IMR-90 (cell line): Measurements from ENCODE around the gene RABGAP1. TPM values are rescaled to one million over a fixed set of nuclear protein-coding genes. Genes with fewer than 3 reads are reported as not detected.

Experiments used
- ATAC-seq: fragments of 200-7000 bp; cut with Tn5 transposase; 2 replicates; pipeline ENCODE4 v1.9.1; 2020; ENCODE audit warnings: low read depth, mild to moderate bottlenecking, moderate library complexity
- BruUV-seq: library from RNA; stranded (reverse); fragments of 400-500 nt; replicated peaks from 2 replicates; lab custom pipeline; 2021; lab: Mats Ljungman, UMichigan
- CTCF ChIA-PET: fragments of 300-600 bp; formaldehyde crosslinking; extraction: SDS; loops from one replicate; lab custom pipeline; 2021; ENCODE audit warnings: antibody characterized with exemption; lab: Yijun Ruan, JAX
- POLR2A ChIA-PET: fragments of 300-600 bp; sonication (Branson Sonifier 250); formaldehyde crosslinking; loops from one replicate; lab custom pipeline; 2022; ENCODE audit warnings: antibody characterized with exemption; ENCODE audit not compliant: unreplicated experiment; lab: Charles Lee
- DNase-seq: peaks from one replicate; pipeline ENCODE4 v3.0.0; 2013
- H2AFZ ChIP-seq: replicated peaks from 2 replicates; pipeline ENCODE3; 2013; ENCODE audit warnings: low read length, mild to moderate bottlenecking; ENCODE audit not compliant: poor library complexity
- H2AK5ac ChIP-seq: 2 replicates; pipeline ENCODE4 v1.6.1; 2013; ENCODE audit warnings: low read depth, low read length, inconsistent platforms
- H2AK9ac ChIP-seq: replicated peaks from 2 replicates; pipeline ENCODE3; 2013; ENCODE audit warnings: mild to moderate bottlenecking, low read depth, low read length, moderate library complexity; ENCODE audit not compliant: poor library complexity
- H2BK120ac ChIP-seq: 2 replicates; pipeline ENCODE4 v1.6.1; 2013; ENCODE audit warnings: low read depth, low read length, inconsistent platforms
- H2BK15ac ChIP-seq: 3 replicates; pipeline ENCODE4 v1.6.1; 2013; ENCODE audit warnings: low read depth, low read length, inconsistent platforms
- H2BK20ac ChIP-seq: 2 replicates; pipeline ENCODE4 v1.6.1; 2013; ENCODE audit warnings: low read depth, mild to moderate bottlenecking, inconsistent platforms, low read length, moderate library complexity
- H2BK5ac ChIP-seq: 2 replicates; pipeline ENCODE4 v1.6.1; 2013; ENCODE audit warnings: mild to moderate bottlenecking, low read depth, low read length, inconsistent platforms; ENCODE audit not compliant: poor library complexity, severe bottlenecking
- H3K14ac ChIP-seq: replicated peaks from 2 replicates; pipeline ENCODE4 v1.6.1; 2013; ENCODE audit warnings: low read depth, low read length, inconsistent platforms
- H3K18ac ChIP-seq: 2 replicates; pipeline ENCODE4 v1.6.1; 2013; ENCODE audit warnings: low read depth, low read length, control low read depth
- H3K23ac ChIP-seq: 2 replicates; pipeline ENCODE4 v1.6.1; 2013; ENCODE audit warnings: low read depth, low read length, inconsistent platforms
- H3K27ac ChIP-seq: 2 replicates; pipeline ENCODE4 v1.5.1; 2013; ENCODE audit warnings: mild to moderate bottlenecking, control low read depth, low read length; ENCODE audit not compliant: insufficient read depth
- H3K27me3 ChIP-seq: 2 replicates; pipeline ENCODE4 v1.6.1; 2013; ENCODE audit warnings: low read length; ENCODE audit not compliant: control insufficient read depth, insufficient read depth
- H3K36me3 ChIP-seq: 2 replicates; pipeline ENCODE4 v1.6.1; 2013; ENCODE audit warnings: low read length, mixed read lengths; ENCODE audit not compliant: control insufficient read depth, insufficient read depth
- H3K4ac ChIP-seq: 2 replicates; pipeline ENCODE4 v1.6.1; 2013; ENCODE audit warnings: low read depth, low read length, inconsistent platforms
- H3K4me1 ChIP-seq: 2 replicates; pipeline ENCODE4 v1.6.1; 2013; ENCODE audit warnings: low read length, mixed read lengths; ENCODE audit not compliant: control insufficient read depth, insufficient read depth
- H3K4me2 ChIP-seq: 2 replicates; pipeline ENCODE4 v1.6.1; 2013; ENCODE audit warnings: low read depth, mild to moderate bottlenecking, control low read depth, low read length, moderate library complexity
- H3K4me3 ChIP-seq: 2 replicates; pipeline ENCODE4 v1.5.1; 2013; ENCODE audit warnings: low read depth, mild to moderate bottlenecking, control low read depth, low read length, moderate library complexity; ENCODE audit not compliant: insufficient read depth
- H3K56ac ChIP-seq: 2 replicates; pipeline ENCODE4 v1.6.1; 2013; ENCODE audit warnings: low read length, inconsistent platforms; ENCODE audit not compliant: insufficient read depth; ENCODE audit errors: extremely low read depth
- H3K79me1 ChIP-seq, 2 experiments: 2 replicates each; pipeline ENCODE4 v1.6.1; 2013; ENCODE audit warnings: low read length in 2 of 2, inconsistent platforms in 1 of 2, low read depth in 1 of 2
- H3K9ac ChIP-seq: 2 replicates; pipeline ENCODE4 v1.6.1; 2013; ENCODE audit warnings: low read depth, low read length, control low read depth
- H3K9me1 ChIP-seq: 2 replicates; pipeline ENCODE4 v1.6.1; 2013; ENCODE audit warnings: low read length, inconsistent platforms; ENCODE audit not compliant: insufficient read depth
- H3K9me3 ChIP-seq: 2 replicates; pipeline ENCODE4 v1.6.1; 2013; ENCODE audit warnings: low read length; ENCODE audit not compliant: control insufficient read depth, insufficient read depth
- H4K20me1 ChIP-seq: 2 replicates; pipeline ENCODE4 v1.6.1; 2013; ENCODE audit warnings: low read length, inconsistent platforms; ENCODE audit not compliant: insufficient read depth
- H4K5ac ChIP-seq: 2 replicates; pipeline ENCODE4 v1.6.1; 2013; ENCODE audit warnings: mild to moderate bottlenecking, low read depth, low read length, control low read depth
- H4K8ac ChIP-seq, 2 experiments: 2 replicates each; pipeline ENCODE4 v1.6.1; 2013; ENCODE audit warnings: low read depth in 2 of 2, low read length in 2 of 2, control low read depth in 1 of 2, inconsistent platforms in 1 of 2
- H4K91ac ChIP-seq: 2 replicates; pipeline ENCODE4 v1.6.1; 2013; ENCODE audit warnings: low read depth, low read length, inconsistent platforms; ENCODE audit not compliant: insufficient read depth
- BHLHE40 ChIP-seq: fragments of 150-350 bp; IDR thresholded peaks from 2 replicates; pipeline ENCODE4 v1.6.1; 2016; ENCODE audit warnings: mild to moderate bottlenecking, low read depth, low read length
- CEBPB ChIP-seq: IDR thresholded peaks from 2 replicates; pipeline ENCODE4 v1.6.1; 2012; ENCODE audit warnings: low read depth, low read length, improper control_type of control experiment
- CHD1 ChIP-seq: IDR thresholded peaks from 2 replicates; pipeline ENCODE4 v1.6.1; 2012; ENCODE audit warnings: low read depth, low read length, improper control_type of control experiment
- FOS ChIP-seq: fragments of 150-350 bp; IDR thresholded peaks from 2 replicates; pipeline ENCODE4 v1.6.1; 2016; ENCODE audit warnings: low read depth, low read length
- MAFK ChIP-seq: IDR thresholded peaks from 2 replicates; pipeline ENCODE4 v1.6.1; 2012; ENCODE audit warnings: low read depth, low read length, improper control_type of control experiment
- MAZ ChIP-seq: IDR thresholded peaks from 2 replicates; pipeline ENCODE4 v1.6.1; 2012; ENCODE audit warnings: low read depth, mild to moderate bottlenecking, low read length, improper control_type of control experiment, moderate library complexity, borderline replicate concordance
- MXI1 ChIP-seq: IDR thresholded peaks from 2 replicates; pipeline ENCODE4 v1.6.1; 2012; ENCODE audit warnings: low read depth, mild to moderate bottlenecking, low read length, moderate library complexity, borderline replicate concordance
- NFE2L2 ChIP-seq: fragments of 150-350 bp; IDR thresholded peaks from 2 replicates; pipeline ENCODE4 v1.6.1; 2016; ENCODE audit warnings: low read depth, mild to moderate bottlenecking, low read length
- POLR2A ChIP-seq: IDR thresholded peaks from 2 replicates; pipeline ENCODE4 v1.6.1; 2012; ENCODE audit warnings: mild to moderate bottlenecking, low read depth, low read length
- RFX5 ChIP-seq: IDR thresholded peaks from 2 replicates; pipeline ENCODE4 v1.8.0; 2012; ENCODE audit warnings: low read depth, mild to moderate bottlenecking, low read length, moderate library complexity
- SMC3 ChIP-seq: fragments of 150-350 bp; IDR thresholded peaks from 2 replicates; pipeline ENCODE4 v1.6.1; 2016; ENCODE audit warnings: low read depth, mild to moderate bottlenecking, antibody characterized with exemption, low read length, moderate library complexity
- WGBS, 2 experiments: methylation state at CpG; one replicate each; pipeline versions ENCODE4 v1.1.5 to v1.1.7; 2013; ENCODE audit warnings: missing lambda C conversion rate in 2 of 2; ENCODE audit not compliant: insufficient read length in 1 of 2; ENCODE audit errors: extremely low coverage in 2 of 2; 5-methylcytosine and 5-hydroxymethylcytosine counted together
- dilution Hi-C: fragments of 300-500 bp; cut with HindIII; formaldehyde crosslinking; loops from one replicate; pipeline ENCODE4 v1.14.3; 2018; ENCODE audit warnings: low sequenced_read_pairs; ENCODE audit not compliant: unreplicated experiment
- in situ Hi-C: fragments of 300-500 bp; cut with MboI; formaldehyde crosslinking; loops from 3 replicates; pipeline ENCODE4 v1.14.3; 2019; ENCODE audit warnings: low sequenced_read_pairs, inconsistent platforms, mixed read lengths
- intact Hi-C: fragments of 100-400 bp; cut with micrococcal nuclease; formaldehyde crosslinking; loops from 2 replicates; pipeline ENCODE4 v1.10.0; 2022
- polyA plus RNA-seq, 3 experiments: library from polyadenylated mRNA; depleted of rRNA; stranded (reverse); fragments of >200 nt; gene quantifications; 2 replicates each; pipeline ENCODE4 v1.2.3, GENCODE V29; 2012; ENCODE audit warnings: low replicate concordance in 1 of 3
- total RNA-seq: library from RNA; depleted of rRNA; stranded (reverse); fragments of >200 nt; gene quantifications from 2 replicates; pipeline ENCODE4 v1.2.3, GENCODE V29; 2012
- TF ChIP-seq, protein P1 (sequence below): fragments of 150-350 bp; IDR thresholded peaks from 2 replicates; pipeline ENCODE4 v1.6.1; 2017; ENCODE audit warnings: mild to moderate bottlenecking, antibody characterized with exemption, low read length, low read depth
- TF ChIP-seq, protein P2 (sequence below): conservative IDR thresholded peaks from 2 replicates; pipeline ENCODE4 v1.5.1; 2012; ENCODE audit warnings: mild to moderate bottlenecking, low read depth, low read length, improper control_type of control experiment
- TF ChIP-seq, protein P3 (sequence below): fragments of 150-350 bp; IDR thresholded peaks from 2 replicates; pipeline ENCODE4 v1.6.1; 2016; ENCODE audit warnings: low read depth, mild to moderate bottlenecking, low read length, moderate library complexity, borderline replicate concordance

Gene RABGAP1
- total and polyA plus RNA-seq, 2 of the 4 experiments (the other 2 are of a cell fraction), result 20.0 to 53.9 TPM

DNA sequence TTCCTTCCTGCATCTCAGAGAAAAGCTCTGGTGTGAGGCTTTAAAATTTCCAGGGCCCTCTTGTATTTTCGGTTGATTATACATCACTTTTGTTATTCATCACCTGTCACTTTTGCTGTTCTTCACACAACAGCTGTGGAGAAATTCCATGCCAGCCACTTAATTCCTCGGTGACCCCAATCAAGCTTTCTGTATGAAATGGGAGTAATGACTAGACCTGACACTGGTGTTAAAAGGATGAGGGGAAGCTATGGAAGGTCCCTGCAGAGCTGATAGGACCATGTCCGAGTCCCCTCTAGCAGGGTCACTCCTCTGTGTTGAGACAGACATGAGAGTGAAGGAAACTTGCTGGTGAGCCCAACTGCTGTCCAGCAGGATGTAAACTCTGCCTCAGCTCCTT is 152.3 kb downstream of the RABGAP1 start:
- H4K20me1 ChIP-seq, result no peaks in the 10 kb centered on the region
- no peak for ATAC-seq
- H4K91ac ChIP-seq, result no peak overlapping the region
- H3K79me1 ChIP-seq, result peaks cover 0 to 10% of the 10 kb centered on the region in 2 experiments; a peak in 2 of 4 replicates
- H3K4me3 ChIP-seq, result no peak overlapping the region
- no peak overlapping the region for H4K8ac ChIP-seq
- no peak overlapping the region for H2AFZ ChIP-seq
- H3K56ac ChIP-seq, result no peak overlapping the region
- H3K23ac ChIP-seq, result no peak overlapping the region
- H2BK15ac ChIP-seq, result no peak overlapping the region
- no peak overlapping the region for H2BK120ac ChIP-seq
- H3K9ac ChIP-seq, result no peak overlapping the region
- no peak overlapping the region for H3K4me2 ChIP-seq
- H3K27ac ChIP-seq, result no peak overlapping the region
- no TSS peak for BruUV-seq
- H2BK20ac ChIP-seq, result no peak overlapping the region
- H2AK9ac ChIP-seq, result no peak overlapping the region
- peaks cover 8% of the 10 kb centered on the region for H3K4me1 ChIP-seq
- no CpG with 5 or more reads among the region's 3 CpGs for WGBS, 2 experiments
- in situ Hi-C loops, result no loop called here
- H3K27me3 ChIP-seq, result no peaks in the 10 kb centered on the region
- dilution Hi-C loops, result no loop called here
- DNase-seq, result no peak
- H3K9me1 ChIP-seq, result peaks cover 6% of the 10 kb centered on the region; the same call in 1 of the 2 replicates
- no peak overlapping the region for H3K4ac ChIP-seq
- peaks cover 35% of the 10 kb centered on the region for H3K36me3 ChIP-seq
- no peak overlapping the region for H4K5ac ChIP-seq
- H3K18ac ChIP-seq, result no peak overlapping the region
- intact Hi-C loops, result no loop called here
- CTCF ChIA-PET, result interaction anchor here (0.9 kb wide), 1 partner anchor 9 kb away, joined by 6 read pairs; no protein-coding TSS in a partner anchor
- POLR2A ChIA-PET, result no interaction called here
- TF ChIP-seq MAZ (no peak), NFE2L2 (no peak), MXI1 (no peak), MAFK (no peak), SMC3 (no peak), BHLHE40 (no peak), CHD1 (no peak), RFX5 (no peak), POLR2A (no peak), CEBPB (no peak), FOS (no peak)
- TF ChIP-seq, protein P1, sequence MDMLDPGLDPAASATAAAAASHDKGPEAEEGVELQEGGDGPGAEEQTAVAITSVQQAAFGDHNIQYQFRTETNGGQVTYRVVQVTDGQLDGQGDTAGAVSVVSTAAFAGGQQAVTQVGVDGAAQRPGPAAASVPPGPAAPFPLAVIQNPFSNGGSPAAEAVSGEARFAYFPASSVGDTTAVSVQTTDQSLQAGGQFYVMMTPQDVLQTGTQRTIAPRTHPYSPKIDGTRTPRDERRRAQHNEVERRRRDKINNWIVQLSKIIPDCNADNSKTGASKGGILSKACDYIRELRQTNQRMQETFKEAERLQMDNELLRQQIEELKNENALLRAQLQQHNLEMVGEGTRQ, result no peak
- TF ChIP-seq, protein P2, sequence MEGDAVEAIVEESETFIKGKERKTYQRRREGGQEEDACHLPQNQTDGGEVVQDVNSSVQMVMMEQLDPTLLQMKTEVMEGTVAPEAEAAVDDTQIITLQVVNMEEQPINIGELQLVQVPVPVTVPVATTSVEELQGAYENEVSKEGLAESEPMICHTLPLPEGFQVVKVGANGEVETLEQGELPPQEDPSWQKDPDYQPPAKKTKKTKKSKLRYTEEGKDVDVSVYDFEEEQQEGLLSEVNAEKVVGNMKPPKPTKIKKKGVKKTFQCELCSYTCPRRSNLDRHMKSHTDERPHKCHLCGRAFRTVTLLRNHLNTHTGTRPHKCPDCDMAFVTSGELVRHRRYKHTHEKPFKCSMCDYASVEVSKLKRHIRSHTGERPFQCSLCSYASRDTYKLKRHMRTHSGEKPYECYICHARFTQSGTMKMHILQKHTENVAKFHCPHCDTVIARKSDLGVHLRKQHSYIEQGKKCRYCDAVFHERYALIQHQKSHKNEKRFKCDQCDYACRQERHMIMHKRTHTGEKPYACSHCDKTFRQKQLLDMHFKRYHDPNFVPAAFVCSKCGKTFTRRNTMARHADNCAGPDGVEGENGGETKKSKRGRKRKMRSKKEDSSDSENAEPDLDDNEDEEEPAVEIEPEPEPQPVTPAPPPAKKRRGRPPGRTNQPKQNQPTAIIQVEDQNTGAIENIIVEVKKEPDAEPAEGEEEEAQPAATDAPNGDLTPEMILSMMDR, result no peak
- TF ChIP-seq, protein P3, sequence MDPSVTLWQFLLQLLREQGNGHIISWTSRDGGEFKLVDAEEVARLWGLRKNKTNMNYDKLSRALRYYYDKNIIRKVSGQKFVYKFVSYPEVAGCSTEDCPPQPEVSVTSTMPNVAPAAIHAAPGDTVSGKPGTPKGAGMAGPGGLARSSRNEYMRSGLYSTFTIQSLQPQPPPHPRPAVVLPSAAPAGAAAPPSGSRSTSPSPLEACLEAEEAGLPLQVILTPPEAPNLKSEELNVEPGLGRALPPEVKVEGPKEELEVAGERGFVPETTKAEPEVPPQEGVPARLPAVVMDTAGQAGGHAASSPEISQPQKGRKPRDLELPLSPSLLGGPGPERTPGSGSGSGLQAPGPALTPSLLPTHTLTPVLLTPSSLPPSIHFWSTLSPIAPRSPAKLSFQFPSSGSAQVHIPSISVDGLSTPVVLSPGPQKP, result no peak
- no peak overlapping the region for H2BK5ac ChIP-seq
- H3K14ac ChIP-seq, result no peak overlapping the region
- H3K9me3 ChIP-seq, result no peaks in the 10 kb centered on the region
- H2AK5ac ChIP-seq, result no peak overlapping the region
